Liver (tissue), 9 donors: ENCODE measurements around the gene PHETA1. TPM values are rescaled to one million over a fixed set of nuclear protein-coding genes. Genes with fewer than 3 reads are reported as not detected.

Experiments
- DNase-seq: peaks from one replicate; pipeline ENCODE4 v3.0.0-alpha.2; 2017; ENCODE audit warnings: low spot score
- H3K27ac ChIP-seq, 2 donors: one replicate each; pipeline ENCODE4 v1.7.0; 2013; ENCODE audit warnings: inconsistent platforms in 2 of 2, low read length in 2 of 2, control low read depth in 1 of 2, low read depth in 1 of 2, mild to moderate bottlenecking in 1 of 2
- H3K27me3 ChIP-seq, 4 donors: one replicate each; pipeline versions ENCODE4 v1.6.1 to v1.7.0; 2013; ENCODE audit warnings: low read length in 3 of 4, inconsistent platforms in 1 of 4, mild to moderate bottlenecking in 1 of 4, moderate library complexity in 1 of 4; ENCODE audit not compliant: control insufficient read depth in 4 of 4, insufficient read depth in 4 of 4
- H3K36me3 ChIP-seq, 4 donors: one replicate each; pipeline versions ENCODE4 v1.6.1 to v1.7.0; 2013; ENCODE audit warnings: low read length in 3 of 4, mild to moderate bottlenecking in 3 of 4, low read depth in 1 of 4, moderate library complexity in 1 of 4; ENCODE audit not compliant: control insufficient read depth in 4 of 4, insufficient read depth in 3 of 4
- H3K4me1 ChIP-seq, 4 donors: one replicate each; pipeline versions ENCODE4 v1.6.1 to v1.7.0; 2013; ENCODE audit warnings: low read length in 3 of 4, mild to moderate bottlenecking in 3 of 4, moderate library complexity in 1 of 4; ENCODE audit not compliant: control insufficient read depth in 4 of 4, insufficient read depth in 4 of 4
- H3K4me3 ChIP-seq, 3 donors: one replicate each; pipeline versions ENCODE4 v1.6.1 to v1.7.0; 2013; ENCODE audit warnings: low read length in 3 of 3, control low read depth in 1 of 3, low read depth in 1 of 3, mild to moderate bottlenecking in 1 of 3
- H3K9ac ChIP-seq, 2 donors: one replicate each; pipeline ENCODE4 v1.7.0; 2013; ENCODE audit warnings: low read length in 2 of 2, mild to moderate bottlenecking in 2 of 2, moderate library complexity in 2 of 2, control low read depth in 1 of 2, low read depth in 1 of 2
- H3K9me3 ChIP-seq, 4 donors: one replicate each; pipeline versions ENCODE4 v1.6.1 to v1.7.0; 2013; ENCODE audit warnings: low read length in 3 of 4; ENCODE audit not compliant: control insufficient read depth in 4 of 4
- ATF3 ChIP-seq: IDR thresholded peaks from 2 replicates; pipeline ENCODE4 v1.6.1; 2016; ENCODE audit warnings: antibody characterized with exemption
- CTCF ChIP-seq: fragments of 150-350 bp; IDR thresholded peaks from 2 replicates; pipeline ENCODE4 v1.5.1; 2017; ENCODE audit warnings: improper control_type of control experiment, low read depth, low read length; ENCODE audit not compliant: missing input control
- EGR1 ChIP-seq, 2 donors: IDR thresholded peaks; 2 replicates each; pipeline ENCODE4 v1.6.1; 2016 to 2018; ENCODE audit warnings: antibody characterized with exemption in 2 of 2, low read depth in 2 of 2
- FOXA1 ChIP-seq: IDR thresholded peaks from 2 replicates; pipeline ENCODE4 v1.6.1; 2016; ENCODE audit warnings: antibody characterized with exemption
- FOXA2 ChIP-seq: IDR thresholded peaks from 2 replicates; pipeline ENCODE4 v1.6.1; 2016; ENCODE audit warnings: antibody characterized with exemption
- GABPA ChIP-seq, 2 donors: IDR thresholded peaks in 1 of 2; conservative IDR thresholded peaks in 1 of 2; 2 replicates each; pipeline ENCODE4 v1.6.1; 2016; ENCODE audit warnings: antibody characterized with exemption in 2 of 2, mild to moderate bottlenecking in 1 of 2, moderate library complexity in 1 of 2
- HNF4A ChIP-seq, 2 donors: conservative IDR thresholded peaks; 2 replicates each; pipeline ENCODE4 v1.6.1; 2016; ENCODE audit warnings: antibody characterized with exemption in 2 of 2, mild to moderate bottlenecking in 2 of 2
- HNF4G ChIP-seq: IDR thresholded peaks from 2 replicates; pipeline ENCODE4 v1.6.1; 2016; ENCODE audit warnings: antibody characterized with exemption
- JUND ChIP-seq, 2 donors: IDR thresholded peaks; 2 replicates each; pipeline ENCODE4 v1.6.1; 2016; ENCODE audit warnings: antibody characterized with exemption in 2 of 2
- MAX ChIP-seq: IDR thresholded peaks from 2 replicates; pipeline ENCODE4 v1.6.1; 2016; ENCODE audit warnings: antibody characterized with exemption
- NR2F2 ChIP-seq: IDR thresholded peaks from 2 replicates; pipeline ENCODE4 v1.6.1; 2016; ENCODE audit warnings: antibody characterized with exemption
- RAD21 ChIP-seq, 2 donors: IDR thresholded peaks; 2 replicates each; pipeline ENCODE4 v1.6.1; 2016; ENCODE audit warnings: antibody characterized with exemption in 2 of 2, mild to moderate bottlenecking in 2 of 2
- REST ChIP-seq: IDR thresholded peaks from 2 replicates; pipeline ENCODE4 v1.6.1; 2016; ENCODE audit warnings: antibody characterized with exemption, mild to moderate bottlenecking
- RXRA ChIP-seq, 2 donors: IDR thresholded peaks; 2 replicates each; pipeline ENCODE4 v1.6.1; 2017 to 2018; ENCODE audit warnings: antibody characterized with exemption in 2 of 2, mild to moderate bottlenecking in 1 of 2
- SP1 ChIP-seq: IDR thresholded peaks from 2 replicates; pipeline ENCODE4 v1.6.1; 2018; ENCODE audit warnings: antibody characterized with exemption, mild to moderate bottlenecking
- TAF1 ChIP-seq: conservative IDR thresholded peaks from 2 replicates; pipeline ENCODE4 v1.6.1; 2016; ENCODE audit warnings: antibody characterized with exemption, mild to moderate bottlenecking
- YY1 ChIP-seq: IDR thresholded peaks from 2 replicates; pipeline ENCODE4 v1.6.1; 2016; ENCODE audit warnings: antibody characterized with exemption, mild to moderate bottlenecking
- ZBTB33 ChIP-seq: IDR thresholded peaks from 2 replicates; pipeline ENCODE4 v1.6.1; 2016; ENCODE audit warnings: antibody characterized with exemption
- WGBS: extraction: QIAGEN DNeasy Blood & Tissue Kit; methylation state at CpG from one replicate; pipeline ENCODE4 v1.1.7; 2013; 5-methylcytosine and 5-hydroxymethylcytosine counted together
- polyA plus RNA-seq, 2 donors: library from polyadenylated mRNA; stranded (reverse) in 1 of 2; unstranded in 1 of 2; fragments of 200-250 nt in 1 of 2; fragments of >200 nt in 1 of 2; fragmentation: Nextera tagmentation in 1 of 2; extraction: Ambion mirVana in 1 of 2; gene quantifications; one replicate each; pipeline versions ENCODE4 v1.2.1 to v1.2.3, GENCODE V29; 2013 to 2015
- total RNA-seq, 2 donors: library from RNA; depleted of rRNA; stranded (reverse); fragments of >200 nt; gene quantifications; one replicate each; pipeline ENCODE4 v1.2.3, GENCODE V29; 2014
- donor health status: healthy.
- donor health status: healthy.
- donor health status: healthy.
- donor health status: healthy.
- donor health status: healthy.

Gene PHETA1
- total and polyA plus RNA-seq, 4 donors = 2.4 to 5.7 (median 3.9) TPM

DNA sequence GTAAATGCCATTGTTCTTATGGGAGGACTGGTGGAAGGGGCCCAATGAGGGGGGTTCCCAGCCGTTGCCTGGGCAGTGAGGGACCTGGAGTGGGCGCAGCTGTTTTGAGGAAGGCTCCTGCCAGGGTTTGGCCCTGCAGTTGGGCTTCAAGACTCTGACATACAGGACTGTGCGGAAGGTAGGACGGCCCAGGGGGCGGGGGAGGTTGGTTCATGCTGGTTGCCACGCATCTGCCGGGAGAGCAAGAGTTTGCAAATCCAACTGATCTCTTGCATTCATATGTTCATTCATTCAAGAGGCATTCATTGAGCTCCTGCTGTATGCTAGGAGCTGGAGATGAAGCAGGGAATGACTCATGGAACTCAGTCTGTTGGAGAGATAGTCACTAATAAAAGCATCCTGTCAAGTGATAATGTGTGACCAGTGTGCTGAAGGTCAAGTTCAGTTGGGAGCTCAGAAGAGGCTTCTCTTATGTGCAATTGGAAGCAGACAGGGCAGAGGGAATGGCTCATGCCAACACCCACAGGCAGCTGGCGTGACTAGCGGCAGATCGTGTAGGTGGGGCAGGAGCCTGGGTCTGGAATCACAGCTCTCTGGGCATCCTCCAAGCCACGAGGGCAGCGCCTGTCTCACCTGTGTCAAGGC is 44.7 kb upstream of the PHETA1 start:
- Histone ChIP-seq H3K9me3 (no peaks in the 10 kb centered on the region), H3K4me1 (peaks cover 8 to 54% (median 38%) of the 10 kb centered on the region in 4 donors), H3K27ac (peak overlapping the region; percentile 80 to 85), H3K36me3 (no peaks in the 10 kb centered on the region), H3K27me3 (no peaks in the 10 kb centered on the region), H3K9ac (no peak overlapping the region), H3K4me3 (no peak overlapping the region)
- peak; percentile 83 for TF ChIP-seq SP1
- no peak for TF ChIP-seq NR2F2
- no peak for TF ChIP-seq CTCF
- TF ChIP-seq RXRA (IDR thresholded peaks at IDR 0.05) = peak; percentile 82 to 88
- no peak for TF ChIP-seq ZBTB33
- TF ChIP-seq HNF4G = no peak
- no peak for TF ChIP-seq YY1
- TF ChIP-seq FOXA1 = no peak
- TF ChIP-seq ATF3 = no peak
- no peak for TF ChIP-seq MAX
- no peak for TF ChIP-seq GABPA (IDR thresholded peaks at IDR 0.05 in 1 of 2, conservative IDR thresholded peaks at IDR 0.05 in 1 of 2)
- TF ChIP-seq HNF4A (conservative IDR thresholded peaks at IDR 0.05) = peak; percentile 39 to 56
- TF ChIP-seq TAF1 = no peak
- no peak for TF ChIP-seq EGR1 (IDR thresholded peaks at IDR 0.05; ENCODE audit: low read depth in 2 of 2)
- peak in 1 of 2 donors; percentile 47 for TF ChIP-seq JUND (IDR thresholded peaks at IDR 0.05)
- no peak for TF ChIP-seq RAD21 (IDR thresholded peaks at IDR 0.05)
- no peak for TF ChIP-seq FOXA2
- TF ChIP-seq REST = no peak
- no peak for DNase-seq
- 53% methylated on average over 12 of the region's 12 CpGs for WGBS
